ENCODE results near the gene GHR. TPM values are rescaled to one million over a fixed set of nuclear protein-coding genes. Genes with fewer than 3 reads are reported as not detected.
"Not testable (repeated sequence)": the region's sequence is repeated elsewhere in the genome, so short reads cannot be mapped to it uniquely, and the experiment has no call there.

Gene GHR
- total RNA-seq, 1 donor from 2014 or later = 1.1 TPM

DNA sequence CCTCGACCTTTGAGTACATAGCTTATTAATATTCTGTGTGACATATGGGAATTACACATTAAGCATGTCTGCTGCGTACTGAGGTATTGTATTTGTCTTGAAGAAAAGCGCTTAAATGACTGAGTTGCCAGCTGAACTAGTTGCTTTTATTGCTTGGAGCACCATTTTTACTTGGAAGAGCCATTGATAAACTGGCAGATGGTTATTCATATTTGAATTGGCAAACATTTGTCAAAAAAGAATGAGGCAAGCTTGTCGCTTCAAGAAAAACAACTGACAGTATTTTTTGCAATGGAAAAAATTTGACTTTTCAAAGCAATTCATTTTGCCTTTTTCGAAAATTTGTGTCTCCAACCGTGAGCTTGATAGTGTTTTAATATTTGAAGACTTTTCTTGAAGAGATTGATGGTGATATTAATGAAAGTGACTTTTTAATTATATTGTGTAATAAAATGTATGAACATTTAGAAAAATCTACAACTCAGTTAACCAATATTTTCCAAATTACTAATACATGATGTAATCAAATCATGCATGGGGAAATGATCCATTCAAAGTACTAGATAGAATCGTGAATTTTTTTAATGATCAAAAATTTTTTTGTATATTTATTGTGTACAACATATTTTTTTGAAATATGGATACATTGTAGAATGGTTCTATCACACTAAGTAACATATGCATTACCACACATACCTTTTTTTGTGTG, 278.3 kb downstream of the GHR start:
- DNase-seq (ENCODE audit: low read depth, low spot score) = no peak

DNA sequence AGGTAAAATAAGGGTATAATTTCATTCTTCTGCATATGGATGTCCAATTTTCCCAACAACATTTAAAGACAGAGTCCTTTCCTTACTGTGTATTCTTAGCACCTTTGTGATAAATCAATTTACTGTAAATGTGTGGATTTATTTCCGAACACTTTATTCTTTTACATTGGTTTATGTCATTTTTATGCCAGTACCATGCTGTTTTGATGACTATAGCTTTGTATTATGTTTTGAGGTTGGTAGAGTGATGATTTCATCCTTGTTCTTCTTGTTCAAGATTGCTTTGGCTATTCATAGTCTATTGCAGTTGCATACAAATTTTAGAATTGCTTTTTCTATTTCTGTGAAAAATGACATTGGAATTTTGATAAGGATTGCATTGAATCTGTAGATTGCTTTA, 280.0 kb downstream of the GHR start:
- DNase-seq (ENCODE audit: low read depth, low spot score) = no peak

DNA sequence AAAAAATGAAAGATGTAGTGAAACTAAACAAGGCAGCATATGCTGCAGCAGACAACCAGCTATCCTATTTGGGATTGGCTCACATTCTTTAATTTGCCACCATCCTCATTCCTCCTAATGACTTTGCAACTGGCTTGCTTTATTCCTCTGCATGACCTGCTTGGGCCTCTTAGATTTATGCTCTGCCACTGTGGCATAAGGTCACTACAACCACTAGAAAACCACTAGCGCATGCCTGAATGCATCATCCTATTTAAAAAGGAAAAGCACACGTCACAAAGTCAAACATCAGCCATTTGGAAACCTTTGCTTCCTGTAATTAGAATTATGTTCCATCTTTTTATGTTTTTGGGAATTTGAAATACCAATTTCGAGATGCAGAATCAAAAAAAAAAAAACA, 292.5 kb downstream of the GHR start:
- DNase-seq (ENCODE audit: low read depth, low spot score) = no peak

DNA sequence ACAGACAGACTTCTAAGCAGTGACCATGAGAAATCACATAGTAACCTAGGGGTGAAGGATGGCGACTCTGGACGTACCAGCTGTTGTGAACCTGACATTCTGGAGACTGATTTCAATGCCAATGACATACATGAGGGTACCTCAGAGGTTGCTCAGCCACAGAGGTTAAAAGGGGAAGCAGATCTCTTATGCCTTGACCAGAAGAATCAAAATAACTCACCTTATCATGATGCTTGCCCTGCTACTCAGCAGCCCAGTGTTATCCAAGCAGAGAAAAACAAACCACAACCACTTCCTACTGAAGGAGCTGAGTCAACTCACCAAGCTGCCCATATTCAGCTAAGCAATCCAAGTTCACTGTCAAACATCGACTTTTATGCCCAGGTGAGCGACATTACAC, 295.4 kb downstream of the GHR start:
- no peak for DNase-seq (ENCODE audit: low read depth, low spot score)

DNA sequence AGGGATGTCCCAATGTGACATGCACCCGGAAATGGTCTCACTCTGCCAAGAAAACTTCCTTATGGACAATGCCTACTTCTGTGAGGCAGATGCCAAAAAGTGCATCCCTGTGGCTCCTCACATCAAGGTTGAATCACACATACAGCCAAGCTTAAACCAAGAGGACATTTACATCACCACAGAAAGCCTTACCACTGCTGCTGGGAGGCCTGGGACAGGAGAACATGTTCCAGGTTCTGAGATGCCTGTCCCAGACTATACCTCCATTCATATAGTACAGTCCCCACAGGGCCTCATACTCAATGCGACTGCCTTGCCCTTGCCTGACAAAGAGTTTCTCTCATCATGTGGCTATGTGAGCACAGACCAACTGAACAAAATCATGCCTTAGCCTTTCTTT, 295.8 kb downstream of the GHR start:
- DNase-seq (ENCODE audit: low read depth, low spot score) = no peak

DNA sequence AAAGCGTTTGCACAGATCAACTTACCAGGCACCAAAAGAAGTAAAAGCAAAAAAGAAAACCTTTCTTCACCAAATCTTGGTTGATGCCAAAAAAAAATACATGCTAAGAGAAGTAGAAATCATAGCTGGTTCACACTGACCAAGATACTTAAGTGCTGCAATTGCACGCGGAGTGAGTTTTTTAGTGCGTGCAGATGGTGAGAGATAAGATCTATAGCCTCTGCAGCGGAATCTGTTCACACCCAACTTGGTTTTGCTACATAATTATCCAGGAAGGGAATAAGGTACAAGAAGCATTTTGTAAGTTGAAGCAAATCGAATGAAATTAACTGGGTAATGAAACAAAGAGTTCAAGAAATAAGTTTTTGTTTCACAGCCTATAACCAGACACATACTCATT, 297.0 kb downstream of the GHR start:
- no peak for DNase-seq (ENCODE audit: low read depth, low spot score)

DNA sequence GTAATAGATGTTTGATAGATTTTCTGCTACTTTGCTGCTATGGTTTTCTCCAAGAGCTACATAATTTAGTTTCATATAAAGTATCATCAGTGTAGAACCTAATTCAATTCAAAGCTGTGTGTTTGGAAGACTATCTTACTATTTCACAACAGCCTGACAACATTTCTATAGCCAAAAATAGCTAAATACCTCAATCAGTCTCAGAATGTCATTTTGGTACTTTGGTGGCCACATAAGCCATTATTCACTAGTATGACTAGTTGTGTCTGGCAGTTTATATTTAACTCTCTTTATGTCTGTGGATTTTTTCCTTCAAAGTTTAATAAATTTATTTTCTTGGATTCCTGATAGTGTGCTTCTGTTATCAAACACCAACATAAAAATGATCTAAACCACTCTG, 298.2 kb downstream of the GHR start:
- no peak for DNase-seq (ENCODE audit: low read depth, low spot score)

DNA sequence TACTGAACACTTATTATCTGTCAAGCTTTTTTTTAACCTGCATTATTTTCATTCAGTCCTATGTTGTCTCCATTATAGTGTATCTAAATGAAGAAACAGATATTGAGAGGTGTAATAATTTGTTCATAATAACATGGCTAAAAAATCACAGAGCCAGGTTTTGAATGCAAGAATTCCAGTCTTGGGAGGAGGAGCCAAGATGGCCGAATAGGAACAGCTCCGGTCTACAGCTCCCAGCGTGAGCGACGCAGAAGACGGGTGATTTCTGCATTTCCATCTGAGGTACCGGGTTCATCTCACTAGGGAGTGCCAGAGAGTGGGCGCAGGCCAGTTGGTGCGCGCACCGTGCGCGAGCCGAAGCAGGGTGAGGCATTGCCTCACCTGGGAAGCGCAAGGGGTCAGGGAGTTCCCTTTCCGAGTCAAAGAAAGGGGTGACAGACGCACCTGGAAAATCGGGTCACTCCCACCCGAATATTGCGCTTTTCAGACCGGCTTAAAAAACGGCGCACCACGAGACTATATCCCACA, 311.4 kb downstream of the GHR start:
- DNase-seq (ENCODE audit: low read depth, low spot score) = not testable (repeated sequence)

DNA sequence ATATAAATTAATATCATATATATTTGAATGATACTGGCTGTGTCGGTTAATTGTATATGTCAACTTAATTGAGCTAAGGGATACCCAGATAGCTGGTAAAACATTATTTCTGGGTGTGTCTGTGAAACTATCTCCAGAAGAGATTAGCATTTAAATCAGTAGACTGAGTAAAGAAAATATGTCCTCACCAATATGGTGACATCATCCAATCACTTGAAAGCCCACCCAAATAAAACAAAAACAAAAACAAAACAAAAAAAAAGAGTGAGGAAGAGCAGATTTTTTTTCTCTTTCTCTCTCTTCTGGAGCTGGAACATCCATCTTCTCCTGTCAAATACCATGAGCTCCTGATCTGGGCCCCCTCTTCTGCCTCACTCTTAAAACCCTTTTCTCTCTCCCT, 317.7 kb downstream of the GHR start:
- no peak for DNase-seq (ENCODE audit: low read depth, low spot score)

DNA sequence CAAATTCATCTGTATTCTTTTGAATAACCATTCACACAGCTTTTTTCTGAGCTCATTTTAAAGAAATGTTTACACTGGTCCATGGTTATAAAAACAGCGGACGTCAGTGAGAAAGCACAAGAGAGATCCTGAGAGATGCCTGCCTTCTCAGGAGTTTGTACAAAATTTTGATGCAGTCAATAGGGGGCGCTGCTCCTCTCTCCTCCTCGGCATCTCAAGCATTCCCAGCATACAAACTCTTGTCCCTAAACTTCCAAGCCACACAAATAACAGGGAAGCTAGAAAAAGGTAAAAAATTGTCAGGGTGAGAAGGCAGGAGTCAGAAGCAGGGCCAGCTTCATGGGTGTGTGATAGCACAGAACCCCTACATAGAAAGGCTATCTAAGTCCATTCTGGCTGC, 322.2 kb downstream of the GHR start:
- DNase-seq (ENCODE audit: low read depth, low spot score) = no peak

DNA sequence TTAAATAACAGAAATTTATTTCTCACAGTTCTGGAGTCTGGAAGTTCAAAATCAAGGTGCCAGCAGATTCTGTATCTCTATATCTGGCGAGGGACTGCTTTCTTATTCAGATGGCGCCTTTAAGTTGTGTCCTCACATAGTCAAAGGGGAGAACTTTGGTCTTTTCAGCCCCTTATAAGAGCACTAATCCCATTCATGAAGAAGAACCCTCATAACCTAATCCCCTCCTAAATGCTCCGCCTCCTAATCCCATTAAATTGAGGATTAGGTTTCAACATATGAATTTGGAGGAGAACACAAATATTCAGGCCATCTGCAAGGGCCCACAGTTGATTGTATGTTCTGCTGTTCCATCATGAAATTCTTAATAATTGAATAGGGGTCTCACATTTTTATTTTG, 322.6 kb downstream of the GHR start:
- DNase-seq (ENCODE audit: low read depth, low spot score) = no peak

DNA sequence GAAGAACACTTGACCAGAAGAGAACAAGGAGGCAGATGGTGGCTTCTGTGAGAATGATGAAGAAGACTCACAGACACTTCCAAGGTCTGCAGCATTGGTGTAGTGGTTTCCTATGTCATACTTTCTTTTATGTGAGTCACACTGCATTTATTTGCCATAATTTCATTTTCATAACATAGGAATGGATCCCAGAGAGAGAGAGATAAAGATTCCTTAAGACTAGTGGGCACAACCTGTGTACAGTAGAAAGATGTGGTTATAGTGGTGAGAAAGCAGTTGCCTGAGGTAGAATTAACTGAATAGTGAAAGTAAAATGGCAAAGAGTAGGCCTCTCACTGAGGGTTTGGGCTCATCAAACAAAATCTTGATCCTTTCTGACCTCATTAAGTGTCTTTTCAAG, 325.8 kb downstream of the GHR start:
- no peak for DNase-seq (ENCODE audit: low read depth, low spot score)

DNA sequence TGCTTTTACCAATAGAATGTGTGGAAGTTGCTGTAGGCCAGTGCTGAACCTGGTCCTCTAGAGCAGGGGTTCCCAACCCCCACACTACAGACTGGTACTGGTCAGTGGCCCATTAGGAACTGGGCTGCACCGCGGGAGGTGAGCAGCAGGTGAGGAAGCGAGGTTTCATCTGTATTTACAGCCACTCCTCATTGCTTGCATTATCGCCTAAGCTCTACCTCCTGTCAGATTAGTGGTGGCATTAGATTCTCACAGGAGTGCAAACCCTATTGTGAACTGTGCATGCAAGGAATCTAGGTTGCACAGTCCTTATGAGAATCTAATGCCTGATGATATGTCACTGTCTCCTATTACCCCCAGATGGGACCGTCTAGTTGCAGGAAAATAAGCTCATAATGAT, 327.3 kb downstream of the GHR start:
- no peak for DNase-seq (ENCODE audit: low read depth, low spot score)

DNA sequence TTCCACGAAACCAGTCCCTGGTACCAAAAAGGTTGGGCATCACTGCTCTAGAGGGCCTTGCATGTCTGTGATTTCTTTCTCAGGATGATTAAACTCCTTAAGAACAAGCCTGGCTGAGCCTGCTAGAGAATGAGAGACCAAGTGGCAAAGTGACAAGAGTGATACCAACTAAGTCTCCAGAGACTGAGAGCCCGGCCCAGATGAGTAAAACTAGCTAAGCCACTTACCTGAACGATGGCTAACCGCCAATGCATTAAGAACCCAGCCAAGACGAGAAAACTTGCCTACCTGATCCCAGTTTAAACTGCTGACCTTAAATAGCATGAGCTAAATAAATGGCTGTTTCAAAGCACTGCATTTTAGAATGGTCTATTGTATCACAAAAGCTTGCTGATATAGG, 327.8 kb downstream of the GHR start:
- no peak for DNase-seq (ENCODE audit: low read depth, low spot score)

DNA sequence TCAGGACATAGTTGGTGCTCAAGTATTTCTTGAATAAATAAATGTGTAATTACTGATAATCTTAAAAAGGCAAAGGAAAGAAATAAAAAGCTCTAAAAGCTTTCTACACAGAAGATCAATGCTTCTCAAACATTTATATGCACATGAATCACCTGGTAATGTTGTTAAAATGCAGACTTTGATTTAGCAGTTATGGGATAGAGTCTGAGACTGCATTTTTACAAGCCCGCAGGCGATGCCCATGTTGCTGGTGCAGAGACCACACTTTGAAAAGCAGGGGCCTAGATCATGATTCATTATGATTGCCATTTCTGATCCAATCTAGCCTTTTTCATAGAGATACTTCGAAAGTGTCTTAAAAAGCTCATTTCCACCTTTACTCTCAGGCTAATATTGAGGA, 329.9 kb downstream of the GHR start:
- DNase-seq (ENCODE audit: low read depth, low spot score) = no peak

DNA sequence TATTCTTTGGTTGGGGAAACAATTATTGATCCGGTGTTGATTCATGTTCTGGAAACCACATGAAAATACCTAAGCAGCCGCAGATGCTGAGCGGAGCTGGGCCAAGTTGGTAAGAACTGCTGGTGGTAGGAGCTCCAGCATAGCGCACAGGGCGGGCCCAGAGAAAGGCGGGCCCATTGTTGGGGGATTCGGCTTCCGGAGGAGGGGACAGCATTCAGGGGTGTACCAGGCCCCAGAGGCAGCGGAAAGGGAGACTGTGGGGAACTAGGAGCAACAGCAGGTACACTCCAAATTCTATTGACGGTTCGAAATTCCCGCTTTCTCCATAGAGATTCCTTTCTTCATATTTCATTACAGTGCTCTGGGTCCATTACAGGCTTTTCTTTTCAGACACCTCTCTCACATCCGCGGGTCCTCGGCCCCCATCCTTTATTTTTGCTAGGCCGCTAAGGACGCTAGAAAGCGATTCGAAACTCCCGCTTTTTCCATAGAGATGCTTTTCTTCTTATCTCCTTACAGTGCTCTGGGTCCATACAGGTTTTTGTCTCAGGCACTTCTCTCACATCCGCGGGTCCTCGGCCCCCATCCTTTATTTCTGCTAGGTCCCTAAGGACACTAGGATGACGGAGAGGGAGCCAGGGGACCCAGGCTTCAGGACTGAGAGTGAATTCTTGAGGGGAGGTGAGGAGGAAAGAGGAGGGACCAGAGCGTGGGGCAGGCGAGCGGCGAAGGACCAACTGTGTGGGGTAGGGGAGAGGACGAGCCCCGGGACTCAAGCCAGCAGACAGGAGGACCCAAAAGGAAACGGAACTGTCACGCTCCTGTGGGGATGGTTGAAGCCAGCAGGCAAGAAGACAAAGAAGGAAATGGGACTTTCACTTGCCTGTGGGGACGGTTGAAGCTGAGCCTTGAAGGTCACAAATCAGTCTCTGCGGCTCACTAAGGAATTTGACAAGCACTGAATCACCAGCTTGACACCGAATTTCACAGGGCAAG, 333.7 kb downstream of the GHR start, which contains the start of gene CCDC152:
TSS of gene CCDC152 (plus strand) at position 213 of the 996 bp plus-strand sequence. CDS start 2,304 bp downstream, outside the sequence.
- DNase-seq (ENCODE audit: low read depth, low spot score) = no peak

DNA sequence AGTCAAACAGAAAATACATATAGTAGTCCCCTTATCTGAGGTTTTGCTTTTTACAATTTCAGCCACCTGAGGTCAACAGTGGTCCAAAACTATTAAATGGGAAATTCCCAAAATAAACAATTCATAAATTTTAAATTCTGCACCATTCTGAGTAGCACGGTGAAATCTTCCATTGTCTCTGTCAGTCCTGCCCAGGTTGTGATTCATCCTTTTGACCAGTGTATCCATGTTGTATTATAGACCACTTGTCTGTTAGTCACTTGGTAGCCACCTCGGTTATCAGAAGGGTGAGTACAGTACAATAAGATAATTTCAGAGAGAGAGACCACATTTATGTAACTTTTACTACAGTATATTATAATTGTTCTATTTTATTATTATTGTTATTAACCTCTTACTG, 336.2 kb downstream of the GHR start:
- no peak for DNase-seq (ENCODE audit: low read depth, low spot score)

DNA sequence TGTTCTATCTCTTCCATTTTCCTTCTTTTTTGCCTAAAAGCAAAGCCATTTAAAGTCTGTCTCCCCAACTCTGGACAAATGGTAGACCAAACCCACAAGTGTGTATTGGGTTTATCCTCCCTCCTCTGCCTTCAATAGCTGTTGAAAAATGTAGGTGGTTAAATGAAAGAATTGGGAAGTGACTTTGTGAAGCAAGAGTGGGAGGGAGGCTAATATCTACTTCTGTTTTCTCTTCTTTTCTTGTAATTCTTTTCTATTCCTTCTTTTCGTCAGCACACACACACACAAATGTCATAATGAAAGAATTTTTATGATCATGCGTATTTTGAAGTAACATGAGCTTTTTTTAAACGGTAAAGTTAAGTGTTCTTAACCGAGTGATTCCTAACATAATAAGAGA, 337.2 kb downstream of the GHR start:
- no peak for DNase-seq (ENCODE audit: low read depth, low spot score)

DNA sequence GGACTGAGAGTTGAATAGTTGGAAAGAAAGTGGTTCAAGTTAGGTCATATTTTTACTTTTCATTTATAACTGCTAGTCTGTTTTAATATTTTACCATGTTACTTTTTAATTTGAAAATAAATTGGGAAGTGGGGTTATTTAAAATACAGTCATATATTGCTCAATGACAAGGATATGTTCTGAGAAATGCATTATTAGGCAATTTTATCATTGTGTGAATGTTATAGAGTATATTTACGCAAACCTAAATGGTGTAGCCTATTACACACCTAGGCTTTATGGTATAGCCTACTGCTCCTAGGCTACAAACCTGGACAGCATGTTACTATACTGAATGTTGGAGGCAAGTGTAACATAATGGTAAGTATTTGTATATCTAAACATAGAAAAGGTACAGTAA, 338.6 kb downstream of the GHR start:
- no peak for DNase-seq (ENCODE audit: low read depth, low spot score)

DNA sequence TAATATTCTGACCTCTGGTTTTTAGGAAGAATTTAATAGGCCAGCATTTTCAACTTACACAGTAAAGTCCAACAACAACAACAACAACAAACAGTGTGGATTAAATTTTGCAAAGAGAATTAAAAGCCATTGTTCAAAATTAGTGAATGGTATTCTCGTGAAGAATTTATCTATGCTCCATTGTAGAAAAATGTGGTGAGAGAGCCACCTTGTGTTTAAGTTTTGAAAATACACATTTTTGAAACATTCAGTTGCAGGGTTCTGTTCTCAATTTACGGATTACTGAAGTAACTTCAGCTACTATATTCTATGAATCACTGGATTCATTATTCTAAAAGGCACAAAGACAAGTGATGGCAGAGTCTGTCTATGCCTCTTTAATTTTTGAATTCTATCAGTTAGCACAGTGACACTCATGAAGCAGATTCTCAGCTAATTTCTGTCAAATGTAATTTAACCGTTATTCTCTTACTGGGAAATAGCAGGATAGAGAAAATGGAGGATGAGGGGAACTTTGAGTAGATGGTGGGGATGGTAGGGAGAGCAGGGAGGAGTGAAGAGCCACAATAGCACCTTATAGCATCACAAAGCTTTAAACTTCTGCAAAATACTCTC, 344.4 kb downstream of the GHR start:
- DNase-seq (ENCODE audit: low read depth, low spot score) = no peak

DNA sequence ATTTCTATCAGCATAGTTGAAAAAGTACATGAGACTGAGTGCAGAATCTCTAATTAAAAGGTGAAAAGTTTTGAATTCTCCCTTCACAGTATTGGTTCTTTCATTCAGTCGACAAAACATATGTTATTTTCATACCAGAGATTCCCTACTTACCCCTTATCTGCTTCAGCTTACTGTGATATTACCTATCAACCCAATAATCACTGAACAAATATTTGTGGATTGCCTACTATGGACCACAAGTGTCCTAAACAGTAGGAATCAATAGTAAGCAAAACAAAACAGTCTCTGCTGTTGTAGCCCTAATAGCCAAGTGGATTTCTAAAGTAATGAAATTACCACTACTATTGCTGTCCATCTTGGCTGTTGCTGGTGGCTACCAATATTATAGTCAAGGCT, 344.9 kb downstream of the GHR start:
- no peak for DNase-seq (ENCODE audit: low read depth, low spot score)

DNA sequence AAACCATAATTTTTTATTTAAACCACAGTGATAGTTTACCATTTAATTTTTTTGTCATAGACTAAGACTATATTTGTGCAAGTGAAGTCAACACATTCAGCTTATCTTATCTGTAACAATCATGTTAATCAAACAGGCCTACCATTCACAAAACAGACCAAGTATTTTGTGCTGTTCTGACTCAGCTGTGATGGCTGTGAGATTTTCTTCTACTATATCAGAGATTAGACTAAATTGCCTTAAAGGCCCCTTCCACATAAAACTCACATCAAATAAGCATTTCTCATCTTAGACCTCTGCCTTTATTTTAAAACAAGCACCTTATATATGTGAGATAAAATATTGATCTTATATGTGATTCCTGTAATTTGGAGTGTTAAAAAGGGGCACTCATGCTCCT, 346.8 kb downstream of the GHR start:
- DNase-seq (ENCODE audit: low read depth, low spot score) = no peak
